Stimulated activated CD4-positive, alpha-beta T cell treated with anti-CD3 and anti-CD28 coated beads, Interleukin-4, amount 100 ng/mL, for 1 hour (primary cell): ENCODE data around the gene RBMS3.

ENCODE experiments used
- DNase-seq: peaks from one replicate; pipeline ENCODE4 v3.0.0-alpha.2; 2020

Gene RBMS3

GRCh38 chr3:29537889-29538609, 257.2 kb downstream of the RBMS3 start:
- DNase-seq = no peak

- no peak for DNase-seq
Observed at GRCh38 chr3:29538610-29538958, 257.7 kb downstream of the RBMS3 start.

GRCh38 chr3:29540544-29540943, 259.7 kb downstream of the RBMS3 start:
- no peak for DNase-seq

- no peak for DNase-seq
Observed at GRCh38 chr3:29544701-29545363, 264.0 kb downstream of the RBMS3 start.

- DNase-seq = no peak
Observed at GRCh38 chr3:29545615-29546014, 264.7 kb downstream of the RBMS3 start.

GRCh38 chr3:29552051-29552450, 271.2 kb downstream of the RBMS3 start:
- DNase-seq = no peak

GRCh38 chr3:29554566-29554965, 273.7 kb downstream of the RBMS3 start:
- no peak for DNase-seq

- DNase-seq = no peak
Observed at GRCh38 chr3:29555590-29555989, 274.7 kb downstream of the RBMS3 start.

- DNase-seq = no peak
Observed at GRCh38 chr3:29557186-29557585, 276.3 kb downstream of the RBMS3 start.

- no peak for DNase-seq
Observed at GRCh38 chr3:29557825-29558224, 277.0 kb downstream of the RBMS3 start.

- no peak for DNase-seq
Observed at GRCh38 chr3:29559741-29560465, 279.0 kb downstream of the RBMS3 start.

GRCh38 chr3:29561651-29562149, 280.8 kb downstream of the RBMS3 start:
- no peak for DNase-seq

GRCh38 chr3:29565236-29565635, 284.4 kb downstream of the RBMS3 start:
- no peak for DNase-seq

GRCh38 chr3:29567501-29567900, 286.6 kb downstream of the RBMS3 start:
- DNase-seq = no peak

GRCh38 chr3:29568355-29568754, 287.5 kb downstream of the RBMS3 start:
- no peak for DNase-seq

GRCh38 chr3:29576181-29576580, 295.3 kb downstream of the RBMS3 start:
- DNase-seq = no peak

GRCh38 chr3:29576675-29577074, 295.8 kb downstream of the RBMS3 start:
- no peak for DNase-seq

GRCh38 chr3:29577250-29577649, 296.4 kb downstream of the RBMS3 start:
- DNase-seq = no peak

GRCh38 chr3:29581311-29581710, 300.4 kb downstream of the RBMS3 start:
- DNase-seq = no peak

- no peak for DNase-seq
Observed at GRCh38 chr3:29582273-29582672, 301.4 kb downstream of the RBMS3 start.

- no peak for DNase-seq
Observed at GRCh38 chr3:29583861-29584260, 303.0 kb downstream of the RBMS3 start.

- no peak for DNase-seq
Observed at GRCh38 chr3:29585368-29585767, 304.5 kb downstream of the RBMS3 start.

GRCh38 chr3:29587340-29587739, 306.5 kb downstream of the RBMS3 start:
- DNase-seq = no peak

GRCh38 chr3:29590012-29590411, 309.1 kb downstream of the RBMS3 start:
- DNase-seq = no peak
